WERI-Rb-1 (cell line): ENCODE data around the gene PDE7B.

ENCODE experiments used
- DNase-seq: peaks from one replicate; pipeline ENCODE4 v3.0.0-alpha.2; 2020
- H3K27ac ChIP-seq: fragments of 250-450 bp; sonication (Bioruptor Pico); 2 replicates; pipeline ENCODE4 v1.5.1; 2020; ENCODE audit warnings: mild to moderate bottlenecking, moderate library complexity
- H3K27me3 ChIP-seq: fragments of 250-450 bp; sonication (Bioruptor Pico); 2 replicates; pipeline ENCODE4 v1.5.1; 2021; ENCODE audit warnings: mild to moderate bottlenecking, low read depth, moderate library complexity; ENCODE audit not compliant: insufficient read depth, severe bottlenecking
- H3K36me3 ChIP-seq: fragments of 250-450 bp; sonication (Bioruptor Pico); 2 replicates; pipeline ENCODE4 v1.5.1; 2020; ENCODE audit warnings: mild to moderate bottlenecking, moderate library complexity
- H3K4me3 ChIP-seq: 2 replicates; pipeline ENCODE4 v1.5.1; 2011; ENCODE audit warnings: low read depth, mild to moderate bottlenecking, control low read depth, low read length
- H3K9me3 ChIP-seq: fragments of 250-450 bp; sonication (Bioruptor Pico); 2 replicates; pipeline ENCODE4 v1.5.1; 2021; ENCODE audit warnings: mild to moderate bottlenecking, moderate library complexity; ENCODE audit not compliant: severe bottlenecking
- CTCF ChIP-seq: IDR thresholded peaks from 2 replicates; pipeline ENCODE4 v1.5.1; 2011; ENCODE audit warnings: low read depth, mild to moderate bottlenecking, control low read depth, inconsistent platforms, low read length

PDE7B gene

GRCh38 chr6:136034422-136034821 lies 182.9 kb downstream of the PDE7B start:
- DNase-seq: no peak
- Histone ChIP-seq H3K4me3 (no peak overlapping the region), H3K27me3 (no peaks in the 10 kb centered on the region), H3K9me3 (no peaks in the 10 kb centered on the region), H3K36me3 (no peaks in the 10 kb centered on the region), H3K27ac (no peak overlapping the region)
- TF ChIP-seq CTCF: peak; percentile 18; the same call in 1 of the 2 replicates

- Histone ChIP-seq H3K36me3 (no peaks in the 10 kb centered on the region), H3K27ac (no peak overlapping the region), H3K27me3 (no peaks in the 10 kb centered on the region), H3K9me3 (no peaks in the 10 kb centered on the region), H3K4me3 (no peak overlapping the region)
- DNase-seq: no peak
- TF ChIP-seq CTCF: no peak
Measured at GRCh38 chr6:136035378-136036070, 184.0 kb downstream of the PDE7B start.

- H3K36me3 ChIP-seq: no peaks in the 10 kb centered on the region
- TF ChIP-seq CTCF: no peak
- no peak for DNase-seq
- H3K9me3 ChIP-seq: no peaks in the 10 kb centered on the region
- H3K27ac ChIP-seq: no peak overlapping the region
- no peak overlapping the region for H3K4me3 ChIP-seq
- H3K27me3 ChIP-seq: no peaks in the 10 kb centered on the region
Measured at GRCh38 chr6:136036071-136036380, 184.5 kb downstream of the PDE7B start.

- DNase-seq: no peak
- TF ChIP-seq CTCF: no peak
- no peak overlapping the region for H3K27ac ChIP-seq
- no peaks in the 10 kb centered on the region for H3K27me3 ChIP-seq
- H3K4me3 ChIP-seq: no peak overlapping the region
- no peaks in the 10 kb centered on the region for H3K36me3 ChIP-seq
- H3K9me3 ChIP-seq: no peaks in the 10 kb centered on the region
Measured at GRCh38 chr6:136036601-136037000, 185.1 kb downstream of the PDE7B start.

GRCh38 chr6:136037242-136037875 lies 185.9 kb downstream of the PDE7B start:
- TF ChIP-seq CTCF: no peak
- Histone ChIP-seq H3K9me3 (no peaks in the 10 kb centered on the region), H3K27me3 (no peaks in the 10 kb centered on the region), H3K27ac (no peak overlapping the region), H3K36me3 (no peaks in the 10 kb centered on the region), H3K4me3 (no peak overlapping the region)
- DNase-seq: no peak
